HCT116 (cell line): ENCODE measurements around the gene ASB14. TPM values are rescaled to one million over a fixed set of nuclear protein-coding genes. Genes with fewer than 3 reads are reported as not detected.

Source experiments
- ATAC-seq: fragments of 200-7000 bp; cut with Tn5 transposase; 2 replicates; pipeline ENCODE4 v1.9.1; 2020; ENCODE audit warnings: mild to moderate bottlenecking, moderate library complexity
- BruUV-seq: library from RNA; stranded (reverse); fragments of 400-500 nt; replicated peaks from 2 replicates; lab custom pipeline; 2021; lab: Mats Ljungman, UMichigan
- CTCF ChIA-PET: fragments of 300-600 bp; sonication (Branson Sonifier 250); formaldehyde crosslinking; loops from one replicate; lab custom pipeline; 2021; ENCODE audit warnings: antibody characterized with exemption; lab: Charles Lee
- POLR2A ChIA-PET: fragments of 300-600, 350-600 bp; sonication (Branson Sonifier 250); formaldehyde crosslinking; loops from one replicate; lab custom pipeline; 2021; ENCODE audit warnings: antibody characterized with exemption; lab: Charles Lee
- RAD21 ChIA-PET, 2 experiments: fragments of 300-600 bp; sonication (Branson Sonifier 250); formaldehyde crosslinking; loops; one replicate each; lab custom pipeline; 2023; ENCODE audit warnings: low total read pairs in 2 of 2; ENCODE audit not compliant: uncharacterized antibody in 2 of 2, unreplicated experiment in 2 of 2, low non-redundant PET in 1 of 2; lab: Charles Lee
- DNase-seq: peaks from one replicate; pipeline ENCODE4 v3.0.0-alpha.2; 2010; ENCODE audit warnings: low read depth, low spot score
- H2AFZ ChIP-seq: fragments of 200-600 bp; shearing (Covaris generic), sonication (generic); 2 replicates; pipeline ENCODE4 v1.6.1; 2017; ENCODE audit warnings: low read depth, mixed run types, mixed read lengths, antibody characterized with exemption, low read length; ENCODE audit not compliant: poor library complexity, severe bottlenecking
- H3K27ac ChIP-seq: 2 replicates; pipeline ENCODE4 v1.5.1; 2012; ENCODE audit warnings: low read depth, low read length
- H3K27me3 ChIP-seq: fragments of 200-600 bp; sonication (generic); 2 replicates; pipeline ENCODE4 v1.6.1; 2016; ENCODE audit warnings: mixed run types, low read length, mixed read lengths; ENCODE audit not compliant: insufficient read depth
- H3K36me3 ChIP-seq, 2 experiments: fragments of 200-500 bp in 1 of 2; fragments of 200-600 bp in 1 of 2; sonication (Bioruptor generic) in 1 of 2; sonication (generic) in 1 of 2; 2 replicates each; pipeline versions ENCODE4 v1.5.1 to v1.6.1; 2014 to 2016; ENCODE audit warnings: low read length in 2 of 2, inconsistent platforms in 1 of 2, mixed read lengths in 1 of 2, mixed run types in 1 of 2; ENCODE audit not compliant: insufficient read depth in 2 of 2, control insufficient read depth in 1 of 2
- H3K4me1 ChIP-seq, 2 experiments: fragments of 200-600 bp in 1 of 2; sonication (generic) in 1 of 2; 2 replicates each; pipeline versions ENCODE4 v1.5.1 to v1.6.1; 2012 to 2017; ENCODE audit warnings: low read length in 2 of 2, inconsistent platforms in 1 of 2, mild to moderate bottlenecking in 1 of 2, mixed read lengths in 1 of 2, mixed run types in 1 of 2, moderate library complexity in 1 of 2; ENCODE audit not compliant: insufficient read depth in 2 of 2, control insufficient read depth in 1 of 2
- H3K4me2 ChIP-seq: fragments of 200-600 bp; sonication (generic); 2 replicates; pipeline ENCODE4 v1.6.1; 2017; ENCODE audit warnings: mixed run types, low read length, mixed read lengths
- H3K4me3 ChIP-seq, 2 experiments: fragments of 200-600 bp in 1 of 2; sonication (generic) in 1 of 2; replicated peaks in 1 of 2; 2 replicates each; pipeline ENCODE4 v1.5.1; 2011 to 2016; ENCODE audit warnings: low read length in 2 of 2, control low read depth in 1 of 2, low read depth in 1 of 2, mild to moderate bottlenecking in 1 of 2, mixed read lengths in 1 of 2, mixed run types in 1 of 2
- H3K79me2 ChIP-seq: fragments of 200-600 bp; sonication (generic); 2 replicates; pipeline ENCODE4 v1.6.1; 2017; ENCODE audit warnings: mild to moderate bottlenecking, mixed run types, low read length, moderate library complexity, mixed read lengths; ENCODE audit not compliant: insufficient read depth
- H3K9ac ChIP-seq: fragments of 200-600 bp; sonication (generic); 2 replicates; pipeline ENCODE4 v1.6.1; 2016; ENCODE audit warnings: low read length, mixed read lengths
- H3K9me2 ChIP-seq: fragments of 200-600 bp; sonication (generic), shearing (Covaris generic); 2 replicates; pipeline ENCODE4 v1.6.1; 2017; ENCODE audit warnings: mixed run types, mild to moderate bottlenecking, moderate library complexity; ENCODE audit not compliant: insufficient read depth
- H3K9me3 ChIP-seq, 2 experiments: fragments of 200-500 bp in 1 of 2; fragments of 200-600 bp in 1 of 2; sonication (Bioruptor generic) in 1 of 2; sonication (generic) in 1 of 2; 2 replicates each; pipeline ENCODE4 v1.6.1; 2014 to 2017; ENCODE audit warnings: low read length in 2 of 2, mixed read lengths in 2 of 2, inconsistent platforms in 1 of 2, low read depth in 1 of 2, mild to moderate bottlenecking in 1 of 2, mixed run types in 1 of 2, moderate library complexity in 1 of 2; ENCODE audit not compliant: control insufficient read depth in 1 of 2, insufficient read depth in 1 of 2
- H4K20me1 ChIP-seq: fragments of 200-600 bp; sonication (generic), shearing (Covaris generic); 2 replicates; pipeline ENCODE4 v1.6.1; 2017; ENCODE audit warnings: mixed run types, mild to moderate bottlenecking, moderate library complexity; ENCODE audit not compliant: insufficient read depth
- CEBPB ChIP-seq: IDR thresholded peaks from 2 replicates; pipeline ENCODE4 v1.6.1; 2012; ENCODE audit warnings: low read depth
- EGR1 ChIP-seq: IDR thresholded peaks from 2 replicates; pipeline ENCODE4 v1.6.1; 2012; ENCODE audit warnings: low read depth
- ELF1 ChIP-seq: IDR thresholded peaks from 2 replicates; pipeline ENCODE4 v1.6.1; 2012; ENCODE audit warnings: low read depth, borderline replicate concordance
- FOSL1 ChIP-seq: IDR thresholded peaks from 2 replicates; pipeline ENCODE4 v1.6.1; 2012; ENCODE audit warnings: low read depth
- JUND ChIP-seq: IDR thresholded peaks from 2 replicates; pipeline ENCODE4 v1.6.1; 2012
- POLR2A ChIP-seq: IDR thresholded peaks from 2 replicates; pipeline ENCODE4 v1.7.0; 2011; ENCODE audit warnings: borderline replicate concordance; ENCODE audit not compliant: insufficient read depth, insufficient read length; ENCODE audit errors: extremely low read depth
- POLR2AphosphoS5 ChIP-seq: IDR thresholded peaks from 2 replicates; pipeline ENCODE4 v1.6.1; 2011; ENCODE audit warnings: mild to moderate bottlenecking, low read depth, low read length, moderate library complexity
- RAD21 ChIP-seq: IDR thresholded peaks from 2 replicates; pipeline ENCODE4 v1.6.1; 2012; ENCODE audit warnings: low read depth, mild to moderate bottlenecking
- REST ChIP-seq: IDR thresholded peaks from 2 replicates; pipeline ENCODE4 v1.6.1; 2012; ENCODE audit warnings: low read depth
- ZNF274 ChIP-seq: fragments of 200-500 bp; sonication (Bioruptor generic); IDR thresholded peaks from 2 replicates; pipeline ENCODE4 v1.6.1; 2014; ENCODE audit warnings: mild to moderate bottlenecking, low read depth, low read length, inconsistent platforms
- intact Hi-C: fragments of 100-400 bp; cut with micrococcal nuclease; formaldehyde crosslinking; loops from 2 replicates; pipeline ENCODE4 v1.10.0; 2022
- total RNA-seq: library from RNA; stranded (reverse); gene quantifications from one replicate; pipeline ENCODE4 v1.2.1, GENCODE V29; 2021; ENCODE audit not compliant: unreplicated experiment

Gene ASB14
- total RNA-seq, 1 experiment from 2014 or later: not detected

- ChIA-PET CTCF (no interaction called here), RAD21 (no interaction called here), POLR2A (no interaction called here)
- intact Hi-C loops: no loop called here
- DNase-seq (no peak), ATAC-seq (no peak)
- Histone ChIP-seq H2AFZ (no peak overlapping the region), H3K36me3 (peaks cover 14 to 29% of the 10 kb centered on the region in 2 experiments), H3K27me3 (no peaks in the 10 kb centered on the region), H3K4me2 (no peak overlapping the region), H3K27ac (no peak overlapping the region), H4K20me1 (no peaks in the 10 kb centered on the region), H3K4me1 (no peaks in the 10 kb centered on the region), H3K4me3 (no peak overlapping the region), H3K79me2 (no peaks in the 10 kb centered on the region; the same call in 1 of the 2 replicates), H3K9me2 (no peaks in the 10 kb centered on the region), H3K9me3 (no peaks in the 10 kb centered on the region)
- BruUV-seq: no TSS peak
- TF ChIP-seq EGR1: no peak
- TF ChIP-seq JUND: no peak
- no peak for TF ChIP-seq POLR2AphosphoS5
- no peak for TF ChIP-seq REST
- no peak for TF ChIP-seq FOSL1
- no peak for TF ChIP-seq CEBPB
- no peak for TF ChIP-seq POLR2A
- no peak for TF ChIP-seq ELF1
- no peak for TF ChIP-seq RAD21
- no peak for TF ChIP-seq ZNF274
- TF ChIP-seq, all 23 proteins: peak for 0
- H3K9ac ChIP-seq: no peak overlapping the region
Measured at GRCh38 chr3:57252404-57252803, 40.1 kb downstream of the ASB14 start.
